K562 (cell line): ENCODE data around the gene TSPAN15. TPM values are rescaled to one million over a fixed set of nuclear protein-coding genes. Genes with fewer than 3 reads are reported as not detected.

Source experiments
- ATAC-seq: fragments of 200-7000 bp; cut with Tn5 transposase; 3 replicates; pipeline ENCODE4 v1.9.1; 2020; ENCODE audit warnings: moderate library complexity
- BruUV-seq: library from RNA; stranded (reverse); fragments of 400-500 nt; replicated peaks from 2 replicates; lab custom pipeline; 2021; lab: Mats Ljungman, UMichigan
- CTCF ChIA-PET: fragments of 300-600 bp; formaldehyde crosslinking; extraction: SDS; loops from one replicate; lab custom pipeline; 2021; ENCODE audit warnings: low intra/inter-chr PET ratio; lab: Yijun Ruan, JAX
- POLR2A ChIA-PET: fragments of 300-600, 350-650 bp; sonication (Branson Sonifier 250); formaldehyde crosslinking; extraction: SDS; loops from one replicate; lab custom pipeline; 2021; ENCODE audit warnings: antibody characterized with exemption, inconsistent platforms; lab: Yijun Ruan, JAX
- DNase-seq, 4 experiments: peaks; one replicate each; pipeline versions ENCODE4 v3.0.0 to v3.0.0-alpha.2; 2011 to 2018; ENCODE audit warnings: low spot score in 3 of 4, mixed read lengths in 3 of 4; ENCODE audit errors: extremely low read depth in 1 of 4
- FAIRE-seq: peaks from 2 replicates; lab custom pipeline; 2011; peaks lifted over from hg19 to GRCh38; lab: Jason Lieb, UNC
- H2AFZ ChIP-seq: 2 replicates; pipeline ENCODE4 v1.6.0; 2011; ENCODE audit warnings: low read depth, low read length, control low read depth, inconsistent platforms
- H3K27ac ChIP-seq: fragments of 200-600 bp; 3 replicates; pipeline ENCODE4 v1.8.0; 2011; ENCODE audit warnings: low read depth, mild to moderate bottlenecking, control low read depth, inconsistent platforms, low read length, moderate library complexity, mixed read lengths; ENCODE audit errors: extremely low read depth
- H3K27me3 ChIP-seq, 2 experiments: fragments of 300-600 bp in 1 of 2; 2 replicates in 1 of 2; 3 replicates in 1 of 2; pipeline versions ENCODE4 v1.6.0 to v1.8.0; 2011; ENCODE audit warnings: inconsistent platforms in 2 of 2, low read length in 2 of 2, mild to moderate bottlenecking in 1 of 2, mixed read lengths in 1 of 2, moderate library complexity in 1 of 2; ENCODE audit not compliant: control insufficient read depth in 2 of 2, insufficient read depth in 2 of 2
- H3K36me3 ChIP-seq: fragments of 300-600 bp; 3 replicates; pipeline ENCODE4 v1.8.0; 2011; ENCODE audit warnings: mild to moderate bottlenecking, low read length, inconsistent platforms; ENCODE audit not compliant: control insufficient read depth, insufficient read depth
- H3K4me1 ChIP-seq, 2 experiments: fragments of 200-600 bp in 1 of 2; replicated peaks in 1 of 2; 2 replicates in 1 of 2; 3 replicates in 1 of 2; pipeline versions ENCODE4 v1.5.1 to v1.8.0; 2011; ENCODE audit warnings: inconsistent platforms in 2 of 2, low read length in 2 of 2, mild to moderate bottlenecking in 1 of 2, mixed read lengths in 1 of 2, moderate library complexity in 1 of 2; ENCODE audit not compliant: control insufficient read depth in 2 of 2, insufficient read depth in 2 of 2
- H3K4me2 ChIP-seq: 2 replicates; pipeline ENCODE4 v1.6.1; 2011; ENCODE audit warnings: low read length, control low read depth, inconsistent platforms, mixed read lengths; ENCODE audit not compliant: insufficient read depth
- H3K4me3 ChIP-seq: fragments of 200-600 bp; sonication (generic), shearing (Covaris generic); 2 replicates; pipeline ENCODE4 v1.5.1; 2016; ENCODE audit warnings: control low read depth, inconsistent platforms
- H3K79me2 ChIP-seq: fragments of 200-600 bp; 3 replicates; pipeline ENCODE4 v1.8.0; 2011; ENCODE audit warnings: low read length, inconsistent platforms; ENCODE audit not compliant: control insufficient read depth, insufficient read depth
- H3K9ac ChIP-seq, 2 experiments: 2 replicates each; pipeline versions ENCODE4 v1.6.0 to v1.6.1; 2011; ENCODE audit warnings: low read depth in 2 of 2, low read length in 2 of 2, control low read depth in 1 of 2, inconsistent platforms in 1 of 2, mild to moderate bottlenecking in 1 of 2, mixed read lengths in 1 of 2; ENCODE audit not compliant: insufficient read depth in 1 of 2
- H3K9me1 ChIP-seq: one replicate; pipeline ENCODE4 v1.6.0; 2011; ENCODE audit warnings: inconsistent platforms, mild to moderate bottlenecking, low read length, moderate library complexity; ENCODE audit not compliant: control insufficient read depth, insufficient read depth
- H3K9me3 ChIP-seq: replicated peaks from 2 replicates; pipeline ENCODE4 v1.5.1; 2011; ENCODE audit warnings: low read depth, low read length, inconsistent platforms; ENCODE audit not compliant: control insufficient read depth, insufficient read depth
- H4K20me1 ChIP-seq: replicated peaks from 2 replicates; pipeline ENCODE4 v1.6.1; 2011; ENCODE audit warnings: low read length, inconsistent platforms, mixed read lengths; ENCODE audit not compliant: control insufficient read depth, insufficient read depth
- ARNT ChIP-seq, 2 experiments: fragments of 450-650 bp; IDR thresholded peaks; 2 replicates each; pipeline ENCODE4 v1.6.1; 2016; ENCODE audit warnings: mild to moderate bottlenecking in 1 of 2
- FOXJ2 ChIP-seq: fragments of 200-800 bp; sonication (Bioruptor generic); IDR thresholded peaks from 2 replicates; pipeline ENCODE4 v1.6.1; 2016; ENCODE audit warnings: missing genetic modification characterization, missing compliant biosample characterization
- KHSRP ChIP-seq: fragments of 450-650 bp; IDR thresholded peaks from 2 replicates; pipeline ENCODE4 v1.6.1; 2017
- MGA ChIP-seq: fragments of 450-650 bp; IDR thresholded peaks from 2 replicates; pipeline ENCODE4 v1.6.1; 2016; ENCODE audit warnings: mild to moderate bottlenecking, moderate library complexity
- U2AF2 ChIP-seq: fragments of 200-400 bp; formaldehyde crosslinking; optimal IDR thresholded peaks from 2 replicates; pipeline ENCODE3; 2017; ENCODE audit warnings: low read depth, mild to moderate bottlenecking, low read length
- YY1 ChIP-seq, 3 experiments: IDR thresholded peaks; 2 replicates each; pipeline ENCODE4 v1.6.1; 2011; ENCODE audit warnings: low read length in 2 of 3, mild to moderate bottlenecking in 2 of 3, moderate library complexity in 2 of 3, borderline replicate concordance in 1 of 3, control low read depth in 1 of 3, low read depth in 1 of 3; ENCODE audit not compliant: insufficient read depth in 3 of 3, insufficient replicate concordance in 2 of 3, control insufficient read depth in 1 of 3, insufficient read length in 1 of 3; ENCODE audit errors: extremely low read depth in 1 of 3
- ZC3H11A ChIP-seq: IDR thresholded peaks from 2 replicates; pipeline ENCODE4 v1.6.1; 2012; ENCODE audit warnings: low read depth, low read length, improper control_type of control experiment
- ZNF644 ChIP-seq: fragments of 200-800 bp; sonication (Bioruptor generic); IDR thresholded peaks from 2 replicates; pipeline ENCODE4 v1.6.1; 2016; ENCODE audit warnings: low read depth, missing genetic modification characterization, missing compliant biosample characterization
- ZNF696 ChIP-seq: fragments of 250-450 bp; sonication (Bioruptor Pico); conservative IDR thresholded peaks from 2 replicates; pipeline ENCODE4 v1.4.0; 2020; ENCODE audit warnings: mild to moderate bottlenecking, moderate library complexity
- WGBS: fragments of 100-300 bp; shearing (Covaris generic); methylation state at CpG from one replicate; pipeline ENCODE4 v1.1.6; 2016; ENCODE audit warnings: low coverage, mixed read lengths; ENCODE audit not compliant: insufficient coverage; ENCODE audit errors: missing lambda C conversion rate; 5-methylcytosine and 5-hydroxymethylcytosine counted together
- in situ Hi-C: fragments of 300-500 bp; cut with MboI; formaldehyde crosslinking; loops from 4 replicates; pipeline ENCODE4 v1.15.0; 2018; ENCODE audit warnings: inconsistent platforms, mixed read lengths
- intact Hi-C: fragments of 100-400 bp; cut with micrococcal nuclease; formaldehyde crosslinking; loops from 2 replicates; pipeline ENCODE4 v1.14.2; 2022
- polyA plus RNA-seq, 8 experiments: library from polyadenylated mRNA; depleted of rRNA in 4 of 8; stranded (reverse) in 5 of 8; unstranded in 3 of 8; fragments of >200 nt; fragmentation: Nextera tagmentation in 2 of 8; fragmentation: Illumina TruSeq in 1 of 8; extraction: Ambion mirVana in 2 of 8; extraction: Trizol in 1 of 8; gene quantifications; 2 replicates each; pipeline versions ENCODE4 v1.2.1 to v1.2.3, GENCODE V29; 2011 to 2014; ENCODE audit warnings: inconsistent platforms in 1 of 8, missing spikeins in 1 of 8
- total RNA-seq, 7 experiments: library from RNA; depleted of rRNA in 6 of 7; stranded (reverse); fragments of >200 nt in 6 of 7; fragmentation: Illumina TruSeq in 2 of 7; extraction: Trizol in 2 of 7; gene quantifications; 2 replicates each; pipeline versions ENCODE4 v1.2.1 to v1.2.3, GENCODE V29; 2011 to 2021; ENCODE audit warnings: low replicate concordance in 1 of 7
- TF ChIP-seq, protein P1 (sequence below): sonication (generic); formaldehyde crosslinking; IDR thresholded peaks from 2 replicates; pipeline ENCODE4 v1.9.0; 2022; ENCODE audit warnings: mild to moderate bottlenecking, missing genetic modification reagents

The TSPAN15 gene
- total and polyA plus RNA-seq, 9 of the 15 experiments (the other 6 are each of a cell fraction or from before 2014, with no cell fraction given): 0.33 to 1.0 (median 0.45) TPM; not detected in 2

DNA sequence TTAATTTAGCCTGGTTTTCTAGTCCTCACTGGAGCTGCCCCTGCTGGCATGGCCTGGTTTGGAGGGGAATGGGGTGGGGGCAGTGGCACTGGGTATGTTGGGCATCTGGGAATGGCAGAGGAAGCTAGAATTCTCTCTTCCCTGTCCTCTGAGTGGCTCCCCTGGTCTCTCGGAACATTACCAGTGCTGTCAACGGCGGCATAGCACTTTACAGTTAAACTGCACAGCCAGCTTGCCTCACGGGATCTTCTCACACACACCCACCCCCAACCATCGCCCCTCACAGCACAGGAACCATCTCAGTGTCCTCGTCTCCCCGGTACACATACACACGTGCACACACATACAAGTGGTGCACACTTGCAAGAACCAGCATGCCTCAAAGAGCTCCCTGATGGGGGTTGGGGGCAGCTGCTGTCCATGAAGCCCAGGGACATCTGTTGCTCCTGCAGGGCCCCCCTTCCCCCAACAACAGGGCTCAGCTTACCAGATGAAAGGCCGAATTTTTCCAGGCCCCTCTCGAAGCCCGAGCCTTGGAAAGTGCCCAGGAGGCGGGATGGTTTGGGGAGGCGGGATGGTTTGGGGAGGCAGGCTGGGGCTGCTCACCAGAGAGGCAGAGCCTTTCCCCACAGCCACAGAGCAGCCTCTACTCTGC is 41.0 kb downstream of the TSPAN15 start:
- H3K9ac ChIP-seq: peak overlapping the region in 1 of 2 experiments; percentile 65; a peak in 1 of 4 replicates
- no peak overlapping the region for H3K27ac ChIP-seq
- no peak overlapping the region for H3K4me2 ChIP-seq
- CTCF ChIA-PET: no interaction called here
- no peaks in the 10 kb centered on the region for H3K36me3 ChIP-seq
- TF ChIP-seq YY1 (IDR thresholded peaks at IDR 0.05; ENCODE audit: borderline replicate concordance in 1 of 3, control insufficient read depth in 1 of 3, extremely low read depth in 1 of 3, insufficient read depth in 3 of 3, insufficient read length in 1 of 3, insufficient replicate concordance in 2 of 3, low read depth in 1 of 3, low read length in 2 of 3) (no peak), ZNF644 (tag) (no peak), KHSRP (no peak), ZC3H11A (no peak), MGA (no peak), U2AF2 (no peak), ZNF696 (CRISPR knock-in tag) (no peak), ARNT (IDR thresholded peaks at IDR 0.05) (no peak), FOXJ2 (tag) (no peak)
- TF ChIP-seq, protein P1, sequence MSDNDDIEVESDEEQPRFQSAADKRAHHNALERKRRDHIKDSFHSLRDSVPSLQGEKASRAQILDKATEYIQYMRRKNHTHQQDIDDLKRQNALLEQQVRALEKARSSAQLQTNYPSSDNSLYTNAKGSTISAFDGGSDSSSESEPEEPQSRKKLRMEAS (CRISPR knock-in tag): no peak
- TF ChIP-seq, all 486 proteins: peak for 0
- no peak overlapping the region for H3K4me3 ChIP-seq
- 1% methylated on average over 13 of the region's 13 CpGs for WGBS
- BruUV-seq: no TSS peak
- H4K20me1 ChIP-seq: peaks cover 6% of the 10 kb centered on the region; the same call in 1 of the 2 replicates
- FAIRE-seq (no peak), ATAC-seq (no peak; the same call in 2 of the 3 replicates), DNase-seq (no peak)
- H2AFZ ChIP-seq: no peak overlapping the region
- POLR2A ChIA-PET: interaction anchor here (0.6 to 1.3 kb wide), 5 partner anchors 14 to 420 kb away, joined by 3 to 4 read pairs (median 3); no protein-coding TSS in a partner anchor
- no peaks in the 10 kb centered on the region; the same call in 1 of the 2 replicates for H3K9me3 ChIP-seq
- no peaks in the 10 kb centered on the region for H3K9me1 ChIP-seq
- no peaks in the 10 kb centered on the region for H3K79me2 ChIP-seq
- H3K27me3 ChIP-seq: peaks cover 10 to 69% of the 10 kb centered on the region in 2 experiments
- H3K4me1 ChIP-seq: no peaks in the 10 kb centered on the region; a peak in 1 of 5 replicates
- intact Hi-C loops (no loop called here), in situ Hi-C loops (no loop called here)
